ENCODE measurements around the gene LOXL1.

Gene LOXL1

DNA sequence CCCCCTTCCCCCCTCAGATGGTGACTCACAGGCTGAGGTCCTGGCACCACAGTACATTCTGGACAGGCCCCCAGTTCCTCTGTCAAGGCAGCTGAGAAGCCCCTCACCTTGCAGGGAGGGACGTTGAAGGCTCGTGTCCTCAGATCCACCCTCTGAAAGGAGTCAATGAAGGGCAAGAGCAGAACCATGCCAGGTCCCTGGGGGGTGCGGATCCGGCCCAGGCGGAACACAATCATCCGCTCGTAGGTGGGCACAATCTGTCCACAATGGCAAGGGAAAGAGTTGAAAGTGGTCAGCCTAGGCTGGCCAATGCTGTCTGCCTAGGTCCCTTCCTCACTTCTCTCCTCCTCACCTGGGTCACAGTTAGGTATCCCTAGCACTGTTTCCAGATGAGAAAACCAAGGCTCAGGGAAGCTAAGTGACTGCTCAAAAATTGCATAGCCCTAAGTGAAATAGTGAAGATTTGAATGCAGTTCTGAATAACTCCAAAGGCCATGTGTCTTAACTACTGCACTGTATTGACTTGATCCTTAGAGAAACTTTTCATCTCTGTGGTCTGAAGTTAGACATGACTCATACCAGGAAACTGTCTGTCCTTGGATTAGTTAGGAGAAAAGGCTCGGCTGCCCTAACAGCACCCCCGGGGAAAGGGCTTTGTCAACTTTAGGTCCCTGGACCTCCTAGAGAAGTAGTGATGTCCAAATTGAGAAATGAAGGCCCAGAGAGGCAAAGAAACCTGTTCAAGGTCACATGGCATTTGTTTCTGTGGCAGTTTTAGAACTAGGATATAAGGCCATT lies 62.9 kb downstream of the LOXL1 start:
- no peaks in the 10 kb centered on the region for H3K36me3 ChIP-seq (ENCODE audit: control insufficient read depth, insufficient read depth, low read length)
- H2AK5ac ChIP-seq (ENCODE audit: low read length) = no peak overlapping the region
- H3K4me3 ChIP-seq (ENCODE audit: low read length) = no peak overlapping the region
- no peak overlapping the region for H2BK15ac ChIP-seq (replicated peaks; ENCODE audit: low read depth)
- H3K4me1 ChIP-seq (ENCODE audit: control insufficient read depth, low read depth, low read length) = no peaks in the 10 kb centered on the region
- no peak overlapping the region for H2BK120ac ChIP-seq (ENCODE audit: low read depth, low read length)
- DNase-seq = no peak
- no peak overlapping the region for H3K4ac ChIP-seq (ENCODE audit: low read depth, low read length)
- no peaks in the 10 kb centered on the region for H3K27me3 ChIP-seq (ENCODE audit: insufficient read depth, low read length, poor library complexity)
- no peaks in the 10 kb centered on the region for H3K79me1 ChIP-seq (ENCODE audit: low read length)
- no peak overlapping the region for H2BK5ac ChIP-seq (ENCODE audit: low read length)
- H3K18ac ChIP-seq (ENCODE audit: low read length) = no peak overlapping the region
- H3K56ac ChIP-seq (ENCODE audit: low read length) = no peak overlapping the region
- H3K23ac ChIP-seq (ENCODE audit: low read length) = no peak overlapping the region
- WGBS (ENCODE audit: extremely low coverage, insufficient coverage, low lambda C conversion rate) = no CpG with 5 or more reads among the region's 9 CpGs
- no peak overlapping the region for H4K5ac ChIP-seq (ENCODE audit: low read length)
- H3K4me2 ChIP-seq (ENCODE audit: low read length) = no peak overlapping the region
- H3K79me2 ChIP-seq (ENCODE audit: control insufficient read depth, insufficient read depth, low read length) = no peaks in the 10 kb centered on the region
- H3K9ac ChIP-seq (ENCODE audit: low read length) = no peak overlapping the region
- H4K8ac ChIP-seq (ENCODE audit: low read depth, low read length) = no peak overlapping the region
- H3K27ac ChIP-seq (ENCODE audit: low read depth, low read length) = no peak overlapping the region

DNA sequence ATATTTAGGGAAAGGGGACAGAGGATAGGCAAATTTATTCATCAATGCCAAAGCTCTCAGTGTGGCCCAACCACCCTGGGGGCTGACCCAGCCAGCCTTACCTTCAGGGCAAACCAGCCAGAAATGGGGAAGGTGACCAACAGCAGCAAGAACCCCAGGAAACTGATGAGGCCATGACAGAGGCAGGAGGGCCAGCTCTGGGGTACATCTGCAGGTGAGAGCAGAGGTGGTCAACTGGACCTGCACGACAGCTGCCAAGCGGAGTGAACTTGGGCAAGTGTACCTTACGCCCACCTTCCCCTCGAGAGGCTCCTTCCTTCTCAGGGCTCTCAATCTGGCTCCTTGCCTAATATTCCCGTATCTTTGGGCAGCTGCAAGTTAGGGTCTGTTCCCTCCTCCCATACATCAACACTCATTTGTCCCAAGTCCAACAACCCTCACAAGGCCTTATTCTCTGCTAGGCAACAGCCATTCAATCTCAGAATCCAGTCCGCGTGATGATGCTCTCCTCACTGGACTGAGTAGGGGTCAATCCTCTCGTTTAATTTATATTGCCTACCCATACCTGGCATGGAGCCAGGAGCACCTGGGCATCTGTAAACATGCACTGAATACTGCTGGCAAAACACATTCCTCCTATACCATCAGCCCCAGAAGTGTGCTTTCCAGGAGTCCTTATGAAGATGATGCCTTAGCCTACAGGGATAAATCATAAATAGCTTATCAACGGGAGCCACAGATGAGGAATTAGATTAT lies 64.2 kb downstream of the LOXL1 start:
- no peaks in the 10 kb centered on the region for H3K36me3 ChIP-seq (ENCODE audit: control insufficient read depth, insufficient read depth, low read length)
- no peak overlapping the region for H2BK120ac ChIP-seq (ENCODE audit: low read depth, low read length)
- H3K79me2 ChIP-seq (ENCODE audit: control insufficient read depth, insufficient read depth, low read length) = peaks cover 2% of the 10 kb centered on the region
- no peak overlapping the region for H3K27ac ChIP-seq (ENCODE audit: low read depth, low read length)
- peaks cover 5% of the 10 kb centered on the region for H3K79me1 ChIP-seq (ENCODE audit: low read length)
- no peaks in the 10 kb centered on the region for H3K27me3 ChIP-seq (ENCODE audit: insufficient read depth, low read length, poor library complexity)
- H3K4ac ChIP-seq (ENCODE audit: low read depth, low read length) = no peak overlapping the region
- H4K5ac ChIP-seq (ENCODE audit: low read length) = no peak overlapping the region
- H4K8ac ChIP-seq (ENCODE audit: low read depth, low read length) = no peak overlapping the region
- no peak overlapping the region for H3K9ac ChIP-seq (ENCODE audit: low read length)
- no peak overlapping the region for H3K4me3 ChIP-seq (ENCODE audit: low read length)
- H3K4me2 ChIP-seq (ENCODE audit: low read length) = no peak overlapping the region
- H3K56ac ChIP-seq (ENCODE audit: low read length) = no peak overlapping the region
- no peak overlapping the region for H2BK15ac ChIP-seq (replicated peaks; ENCODE audit: low read depth)
- no peak for DNase-seq
- H2BK5ac ChIP-seq (ENCODE audit: low read length) = no peak overlapping the region
- WGBS (ENCODE audit: extremely low coverage, insufficient coverage, low lambda C conversion rate) = no CpG with 5 or more reads among the region's 9 CpGs
- H3K23ac ChIP-seq (ENCODE audit: low read length) = no peak overlapping the region
- H3K4me1 ChIP-seq (ENCODE audit: control insufficient read depth, low read depth, low read length) = no peaks in the 10 kb centered on the region
- H3K18ac ChIP-seq (ENCODE audit: low read length) = no peak overlapping the region
- no peak overlapping the region for H2AK5ac ChIP-seq (ENCODE audit: low read length)

DNA sequence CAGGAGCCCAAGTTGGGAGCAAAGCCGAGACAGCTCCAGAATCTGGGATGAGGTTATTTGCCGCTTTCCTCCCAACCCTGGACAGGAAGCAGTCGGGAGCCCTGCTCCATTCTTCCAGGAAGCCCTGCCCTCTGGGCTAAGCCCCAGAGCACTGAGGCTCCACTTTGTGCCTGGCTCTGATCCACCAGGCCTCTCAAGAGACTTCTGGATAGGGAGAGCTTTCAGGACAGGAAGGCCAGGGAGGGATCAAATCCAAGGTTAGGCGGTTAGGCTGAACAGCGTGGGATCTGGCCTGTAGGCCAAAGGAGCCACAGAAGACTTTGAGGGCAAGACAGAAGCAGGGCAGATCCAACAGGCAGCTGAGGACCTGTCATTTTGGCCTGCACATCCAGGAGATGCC lies 65.0 kb downstream of the LOXL1 start:
- no CpG with 5 or more reads among the region's 5 CpGs for WGBS (ENCODE audit: extremely low coverage, insufficient coverage, low lambda C conversion rate)
- Histone ChIP-seq H3K36me3 (ENCODE audit: control insufficient read depth, insufficient read depth, low read length) (no peaks in the 10 kb centered on the region), H3K27me3 (ENCODE audit: insufficient read depth, low read length, poor library complexity) (no peaks in the 10 kb centered on the region), H3K79me2 (ENCODE audit: control insufficient read depth, insufficient read depth, low read length) (peaks cover 2% of the 10 kb centered on the region), H3K4ac (ENCODE audit: low read depth, low read length) (no peak overlapping the region), H3K23ac (ENCODE audit: low read length) (no peak overlapping the region), H3K18ac (ENCODE audit: low read length) (no peak overlapping the region), H2BK5ac (ENCODE audit: low read length) (no peak overlapping the region), H3K9ac (ENCODE audit: low read length) (peak overlapping the region; percentile 26), H3K56ac (ENCODE audit: low read length) (no peak overlapping the region), H4K8ac (ENCODE audit: low read depth, low read length) (no peak overlapping the region), H3K27ac (ENCODE audit: low read depth, low read length) (no peak overlapping the region), H3K79me1 (ENCODE audit: low read length) (peaks cover 5% of the 10 kb centered on the region), H2AK5ac (ENCODE audit: low read length) (no peak overlapping the region), H2BK15ac (replicated peaks; ENCODE audit: low read depth) (no peak overlapping the region), H3K4me1 (ENCODE audit: control insufficient read depth, low read depth, low read length) (no peaks in the 10 kb centered on the region), H4K5ac (ENCODE audit: low read length) (no peak overlapping the region), H3K4me2 (ENCODE audit: low read length) (no peak overlapping the region), H3K4me3 (ENCODE audit: low read length) (no peak overlapping the region), H2BK120ac (ENCODE audit: low read depth, low read length) (no peak overlapping the region)
- no peak for DNase-seq

DNA sequence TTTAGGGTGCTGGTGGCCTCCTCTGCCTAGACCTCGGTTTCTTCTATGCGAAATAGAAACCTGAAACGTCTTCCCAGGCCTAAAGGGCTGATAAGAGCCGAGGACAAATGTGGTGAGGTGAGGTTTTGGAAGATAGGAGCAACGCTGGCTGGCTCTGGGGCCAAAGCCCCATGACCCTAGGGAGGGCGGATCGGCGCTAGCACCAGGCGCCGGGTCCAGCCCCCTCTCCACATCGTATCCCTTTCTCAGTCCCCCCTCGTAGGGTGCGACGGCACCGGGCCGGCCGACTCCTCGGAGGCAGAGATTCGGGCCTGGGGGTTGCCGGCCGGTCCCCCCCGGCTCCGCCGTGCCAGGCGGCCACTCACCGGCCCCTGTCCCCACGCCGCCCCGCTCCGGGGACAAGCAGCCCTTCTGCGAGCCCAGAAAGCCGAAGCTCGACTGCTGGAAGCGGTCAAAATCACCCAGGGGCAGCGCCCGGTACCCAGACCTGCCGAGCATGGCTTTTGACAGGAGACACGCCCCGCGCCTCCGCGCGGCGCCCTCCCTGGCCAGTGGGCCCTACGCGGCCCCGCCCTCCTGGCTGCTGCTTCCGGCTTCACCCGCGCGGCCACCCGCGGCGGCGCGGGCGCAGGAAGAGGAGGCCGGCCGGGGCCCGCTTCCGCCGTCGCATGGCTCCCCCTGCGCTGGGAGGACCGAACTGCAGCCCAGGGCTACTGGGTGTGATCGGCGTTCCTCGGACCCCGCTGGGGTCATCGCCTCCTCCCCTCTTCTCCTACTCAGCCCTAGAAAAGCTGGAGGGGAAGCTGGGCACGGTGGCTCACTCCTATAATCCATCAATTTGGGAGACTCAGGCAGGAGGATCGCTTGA lies 65.7 kb downstream of the LOXL1 start, which contains the start of gene STOML1:
Gene STOML1 (minus strand): TSS at position 570 of the 868 bp plus-strand sequence. CDS start 72 bp downstream, at position 498.
- no CpG with 5 or more reads among the region's 72 CpGs for WGBS (ENCODE audit: extremely low coverage, insufficient coverage, low lambda C conversion rate)
- H3K23ac ChIP-seq (ENCODE audit: low read length) = no peak within 1 kb of the TSS

DNA sequence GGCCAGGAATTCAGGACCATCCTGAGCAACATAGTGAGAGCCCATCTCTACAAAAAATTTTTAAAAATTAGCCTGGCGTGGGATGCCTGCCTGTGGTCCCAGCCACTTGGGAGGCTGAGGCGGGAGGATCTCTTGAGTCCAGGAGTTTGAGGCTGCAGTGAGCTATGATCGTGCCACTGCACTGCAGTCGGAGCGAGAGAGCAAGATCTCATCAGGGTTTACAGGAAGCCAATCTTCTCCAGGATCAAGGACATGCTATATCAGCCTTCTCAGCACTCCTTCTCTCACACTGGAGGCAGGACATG lies 66.3 kb downstream of the LOXL1 start:
- H3K79me2 ChIP-seq (ENCODE audit: control insufficient read depth, insufficient read depth, low read length) = peaks cover 2% of the 10 kb centered on the region
- no peak overlapping the region for H2BK15ac ChIP-seq (replicated peaks; ENCODE audit: low read depth)
- H3K9ac ChIP-seq (ENCODE audit: low read length) = no peak overlapping the region
- H3K4me2 ChIP-seq (ENCODE audit: low read length) = no peak overlapping the region
- H3K79me1 ChIP-seq (ENCODE audit: low read length) = peaks cover 6% of the 10 kb centered on the region
- no peaks in the 10 kb centered on the region for H3K36me3 ChIP-seq (ENCODE audit: control insufficient read depth, insufficient read depth, low read length)
- H3K23ac ChIP-seq (ENCODE audit: low read length) = no peak overlapping the region
- no peak overlapping the region for H2AK5ac ChIP-seq (ENCODE audit: low read length)
- no peak overlapping the region for H4K5ac ChIP-seq (ENCODE audit: low read length)
- peak overlapping the region; percentile 86 for H3K56ac ChIP-seq (ENCODE audit: low read length)
- no peaks in the 10 kb centered on the region for H3K4me1 ChIP-seq (ENCODE audit: control insufficient read depth, low read depth, low read length)
- no peak for DNase-seq
- no peak overlapping the region for H3K18ac ChIP-seq (ENCODE audit: low read length)
- H2BK120ac ChIP-seq (ENCODE audit: low read depth, low read length) = no peak overlapping the region
- no peak overlapping the region for H3K4me3 ChIP-seq (ENCODE audit: low read length)
- no peak overlapping the region for H3K4ac ChIP-seq (ENCODE audit: low read depth, low read length)
- no peak overlapping the region for H3K27ac ChIP-seq (ENCODE audit: low read depth, low read length)
- H3K27me3 ChIP-seq (ENCODE audit: insufficient read depth, low read length, poor library complexity) = no peaks in the 10 kb centered on the region
- H4K8ac ChIP-seq (ENCODE audit: low read depth, low read length) = no peak overlapping the region
- no CpG with 5 or more reads among the region's 5 CpGs for WGBS (ENCODE audit: extremely low coverage, insufficient coverage, low lambda C conversion rate)
- H2BK5ac ChIP-seq (ENCODE audit: low read length) = no peak overlapping the region

More for the DNA sequence above, 65.7 kb downstream of the LOXL1 start, which contains the start of gene STOML1:
- H3K18ac ChIP-seq (ENCODE audit: low read length) = no peak within 1 kb of the TSS
- no peak within 1 kb of the TSS for H2BK5ac ChIP-seq (ENCODE audit: low read length)
- H3K4me1 ChIP-seq (ENCODE audit: control insufficient read depth, low read depth, low read length) = no peaks in the 10 kb centered on the region
- peaks cover 2% of the 10 kb centered on the region for H3K79me2 ChIP-seq (ENCODE audit: control insufficient read depth, insufficient read depth, low read length)
- no peak within 1 kb of the TSS for H4K8ac ChIP-seq (ENCODE audit: low read depth, low read length)
- no peaks in the 10 kb centered on the region for H3K36me3 ChIP-seq (ENCODE audit: control insufficient read depth, insufficient read depth, low read length)
- no peak within 1 kb of the TSS for H3K4ac ChIP-seq (ENCODE audit: low read depth, low read length)
- no peaks in the 10 kb centered on the region for H3K27me3 ChIP-seq (ENCODE audit: insufficient read depth, low read length, poor library complexity)
- H3K9ac ChIP-seq (ENCODE audit: low read length) = peak within 1 kb of the TSS; percentile 58
- H2BK120ac ChIP-seq (ENCODE audit: low read depth, low read length) = no peak within 1 kb of the TSS
- H3K56ac ChIP-seq (ENCODE audit: low read length) = peak within 1 kb of the TSS; percentile 86
- H3K79me1 ChIP-seq (ENCODE audit: low read length) = peaks cover 5% of the 10 kb centered on the region
- DNase-seq = peak; percentile 96
- H3K27ac ChIP-seq (ENCODE audit: low read depth, low read length) = no peak within 1 kb of the TSS
- H2AK5ac ChIP-seq (ENCODE audit: low read length) = no peak within 1 kb of the TSS
- H3K4me2 ChIP-seq (ENCODE audit: low read length) = peak within 1 kb of the TSS; percentile 51
- peak within 1 kb of the TSS; percentile 37 for H3K4me3 ChIP-seq (ENCODE audit: low read length)
- no peak within 1 kb of the TSS for H2BK15ac ChIP-seq (replicated peaks; ENCODE audit: low read depth)
- H4K5ac ChIP-seq (ENCODE audit: low read length) = no peak within 1 kb of the TSS

All from mesendoderm (in vitro differentiated cells).